Measurements from ENCODE around the gene HDAC8.

GRCh38 chrX:72396117-72396516 lies 176.5 kb downstream of the HDAC8 start:
- TF ChIP-seq CTCF (IDR thresholded peaks at IDR 0.05 in 4 of 5, conservative IDR thresholded peaks at IDR 0.05 in 1 of 5) (no peak), POLR2A (IDR thresholded peaks at IDR 0.05) (no peak)

Data from gastrocnemius medialis (tissue), 4 donors.